GM12878 (cell line): ENCODE measurements around the gene ACD. TPM values are rescaled to one million over a fixed set of nuclear protein-coding genes. Genes with fewer than 3 reads are reported as not detected.

ENCODE experiments used
- ATAC-seq: fragments of 200-7000 bp; cut with Tn5 transposase; 3 replicates; pipeline ENCODE4 v1.9.1; 2020; ENCODE audit warnings: mild to moderate bottlenecking, moderate library complexity
- BruUV-seq: library from RNA; stranded (reverse); fragments of 400-500 nt; replicated peaks from 2 replicates; lab custom pipeline; 2021; lab: Mats Ljungman, UMichigan
- CTCF ChIA-PET: fragments of 300-600 bp; sonication (Branson Sonifier 250); formaldehyde crosslinking; extraction: SDS; loops from one replicate; lab custom pipeline; 2021; ENCODE audit warnings: inconsistent platforms; lab: Yijun Ruan, JAX
- POLR2A ChIA-PET: fragments of 350-600 bp; formaldehyde crosslinking; extraction: SDS; loops from one replicate; lab custom pipeline; 2021; ENCODE audit warnings: inconsistent platforms; lab: Charles Lee
- RAD21 ChIA-PET: fragments of 300-600 bp; sonication (Branson Sonifier 250); formaldehyde crosslinking; loops from one replicate; lab custom pipeline; 2023; ENCODE audit warnings: antibody characterized with exemption; ENCODE audit not compliant: unreplicated experiment; lab: Charles Lee
- SMC1A ChIA-PET: fragments of 300-600 bp; sonication (Branson Sonifier 250); formaldehyde crosslinking; loops from one replicate; lab custom pipeline; 2023; ENCODE audit not compliant: unreplicated experiment, uncharacterized antibody; lab: Charles Lee
- DNase-seq: peaks from one replicate; pipeline ENCODE4 v3.0.0-alpha.2; 2011; ENCODE audit warnings: low read depth, low spot score
- FAIRE-seq: peaks from 3 replicates; lab custom pipeline; 2011; peaks lifted over from hg19 to GRCh38; lab: Jason Lieb, UNC
- H2AFZ ChIP-seq: 2 replicates; pipeline ENCODE4 v1.6.0; 2011; ENCODE audit warnings: low read depth, low read length, control low read depth; ENCODE audit not compliant: control insufficient read depth
- H3K27ac ChIP-seq: 2 replicates; pipeline ENCODE4 v1.5.1; 2011; ENCODE audit warnings: control low read depth; ENCODE audit not compliant: control insufficient read depth, insufficient read depth
- H3K27me3 ChIP-seq, 2 experiments: replicated peaks in 1 of 2; 2 replicates each; pipeline versions ENCODE4 v1.6.0 to v1.6.1; 2011; ENCODE audit warnings: low read length in 1 of 2; ENCODE audit not compliant: control insufficient read depth in 2 of 2, insufficient read depth in 2 of 2
- H3K36me3 ChIP-seq, 2 experiments: 2 replicates each; pipeline ENCODE4 v1.5.1; 2011; ENCODE audit warnings: low read length in 1 of 2; ENCODE audit not compliant: control insufficient read depth in 2 of 2, insufficient read depth in 2 of 2
- H3K4me1 ChIP-seq: 2 replicates; pipeline ENCODE4 v1.6.1; 2011; ENCODE audit warnings: mild to moderate bottlenecking, low read length, moderate library complexity, mixed read lengths; ENCODE audit not compliant: control insufficient read depth, insufficient read depth
- H3K4me2 ChIP-seq: 2 replicates; pipeline ENCODE4 v1.6.0; 2011; ENCODE audit warnings: control low read depth; ENCODE audit not compliant: control insufficient read depth, insufficient read depth
- H3K4me3 ChIP-seq: fragments of 200-600 bp; sonication (generic); 2 replicates; pipeline ENCODE4 v1.5.1; 2016
- H3K79me2 ChIP-seq: 2 replicates; pipeline ENCODE4 v1.6.0; 2011; ENCODE audit warnings: low read length; ENCODE audit not compliant: control insufficient read depth, insufficient read depth
- H3K9ac ChIP-seq: 2 replicates; pipeline ENCODE4 v1.8.0; 2011; ENCODE audit warnings: low read length, control low read depth, mixed read lengths; ENCODE audit not compliant: control insufficient read depth, insufficient read depth
- H3K9me3 ChIP-seq: replicated peaks from 3 replicates; pipeline ENCODE4 v1.5.1; 2011; ENCODE audit warnings: mild to moderate bottlenecking, low read length; ENCODE audit not compliant: control insufficient read depth, insufficient read depth
- H4K20me1 ChIP-seq: 2 replicates; pipeline ENCODE4 v1.6.0; 2011; ENCODE audit not compliant: control insufficient read depth, insufficient read depth
- BMI1 ChIP-seq: fragments of 450-650 bp; IDR thresholded peaks from 2 replicates; pipeline ENCODE4 v1.6.1; 2016; ENCODE audit warnings: mild to moderate bottlenecking, moderate library complexity, borderline replicate concordance
- CBX5 ChIP-seq: sonication (generic); IDR thresholded peaks from 2 replicates; pipeline ENCODE4 v1.6.1; 2016; ENCODE audit warnings: low read depth, moderate library complexity, mild to moderate bottlenecking, inconsistent platforms
- FOXM1 ChIP-seq: IDR thresholded peaks from 2 replicates; pipeline ENCODE4 v1.6.1; 2012; ENCODE audit warnings: low read depth, mild to moderate bottlenecking, inconsistent platforms, low read length, moderate library complexity
- GATAD2B ChIP-seq: fragments of 450-650 bp; conservative IDR thresholded peaks from 2 replicates; pipeline ENCODE4 v1.6.1; 2017; ENCODE audit warnings: low read depth, mild to moderate bottlenecking, moderate library complexity
- IRF3 ChIP-seq: fragments of 450-650 bp; IDR thresholded peaks from 2 replicates; pipeline ENCODE4 v1.6.1; 2014; ENCODE audit warnings: mild to moderate bottlenecking
- KAT2A ChIP-seq: conservative IDR thresholded peaks from 2 replicates; pipeline ENCODE4 v1.6.1; 2011; ENCODE audit warnings: low read depth, low read length; ENCODE audit not compliant: control insufficient read depth
- KDM1A ChIP-seq: fragments of 200-600 bp; sonication (generic); IDR thresholded peaks from 2 replicates; pipeline ENCODE4 v1.6.1; 2016; ENCODE audit warnings: borderline replicate concordance
- MLLT1 ChIP-seq: fragments of 450-650 bp; IDR thresholded peaks from 2 replicates; pipeline ENCODE4 v1.6.1; 2016; ENCODE audit warnings: mild to moderate bottlenecking
- NFYA ChIP-seq: IDR thresholded peaks from 2 replicates; pipeline ENCODE4 v1.6.1; 2011; ENCODE audit warnings: low read depth, mild to moderate bottlenecking, low read length, improper control_type of control experiment, borderline replicate concordance
- SMAD1 ChIP-seq: fragments of 450-650 bp; IDR thresholded peaks from 2 replicates; pipeline ENCODE4 v1.6.1; 2018; ENCODE audit warnings: mild to moderate bottlenecking, low read depth; ENCODE audit not compliant: partially characterized antibody
- SMARCA5 ChIP-seq: fragments of 450-650 bp; IDR thresholded peaks from 2 replicates; pipeline ENCODE4 v1.6.1; 2017; ENCODE audit warnings: mild to moderate bottlenecking
- SRF ChIP-seq, 2 experiments: IDR thresholded peaks; 2 replicates each; pipeline ENCODE4 v1.6.1; 2011; ENCODE audit warnings: low read depth in 2 of 2, low read length in 2 of 2, mild to moderate bottlenecking in 1 of 2, moderate library complexity in 1 of 2
- SUPT20H ChIP-seq: IDR thresholded peaks from 2 replicates; pipeline ENCODE4 v1.6.1; 2011; ENCODE audit warnings: low read depth, mild to moderate bottlenecking, low read length, moderate library complexity, borderline replicate concordance; ENCODE audit not compliant: control insufficient read depth
- TAF1 ChIP-seq: IDR thresholded peaks from 2 replicates; pipeline ENCODE4 v1.6.1; 2011; ENCODE audit warnings: mild to moderate bottlenecking, low read depth, low read length, borderline replicate concordance
- TCF3 ChIP-seq: IDR thresholded peaks from 2 replicates; pipeline ENCODE4 v1.6.1; 2012; ENCODE audit warnings: low read depth, mild to moderate bottlenecking, low read length, borderline replicate concordance; ENCODE audit not compliant: insufficient read depth
- WGBS: methylation state at CpG from one replicate; pipeline ENCODE4 v1.1.6; 2016; ENCODE audit warnings: low lambda C conversion rate; ENCODE audit not compliant: insufficient replicate concordance, insufficient coverage; ENCODE audit errors: missing lambda C conversion rate; 5-methylcytosine and 5-hydroxymethylcytosine counted together
- in situ Hi-C: fragments of 300-500 bp; cut with MboI; formaldehyde crosslinking; loops from 9 replicates; pipeline ENCODE4 v1.14.3; 2018; ENCODE audit warnings: mixed read lengths
- intact Hi-C: fragments of 100-400 bp; cut with micrococcal nuclease; formaldehyde crosslinking; loops from one replicate; pipeline ENCODE4 v1.14.2; 2022; ENCODE audit not compliant: unreplicated experiment
- polyA plus RNA-seq, 11 experiments: library from polyadenylated mRNA; depleted of rRNA in 4 of 11; unstranded in 6 of 11; stranded (reverse) in 5 of 11; fragments of >200 nt; fragmentation: Nextera tagmentation in 4 of 11; fragmentation: Illumina TruSeq in 1 of 11; extraction: Ambion mirVana in 4 of 11; extraction: Trizol in 1 of 11; gene quantifications; 1 replicate in 1 of 11; 2 replicates in 10 of 11; pipeline versions ENCODE4 v1.2.1 to v1.2.3, GENCODE V29; 2011 to 2016; ENCODE audit warnings: inconsistent platforms in 2 of 11, missing spikeins in 2 of 11, low read depth in 1 of 11
- total RNA-seq, 4 experiments: library from RNA; depleted of rRNA in 3 of 4; stranded (reverse); fragments of >200 nt in 3 of 4; fragmentation: Illumina TruSeq in 1 of 4; extraction: Trizol in 1 of 4; gene quantifications; 2 replicates each; pipeline versions ENCODE4 v1.2.1 to v1.2.3, GENCODE V29; 2013 to 2021

Gene ACD
- total and polyA plus RNA-seq, 10 of the 15 experiments (the other 5 are each of a cell fraction or from before 2014, with no cell fraction given), result 2.9 to 46.7 (median 23.9) TPM

DNA sequence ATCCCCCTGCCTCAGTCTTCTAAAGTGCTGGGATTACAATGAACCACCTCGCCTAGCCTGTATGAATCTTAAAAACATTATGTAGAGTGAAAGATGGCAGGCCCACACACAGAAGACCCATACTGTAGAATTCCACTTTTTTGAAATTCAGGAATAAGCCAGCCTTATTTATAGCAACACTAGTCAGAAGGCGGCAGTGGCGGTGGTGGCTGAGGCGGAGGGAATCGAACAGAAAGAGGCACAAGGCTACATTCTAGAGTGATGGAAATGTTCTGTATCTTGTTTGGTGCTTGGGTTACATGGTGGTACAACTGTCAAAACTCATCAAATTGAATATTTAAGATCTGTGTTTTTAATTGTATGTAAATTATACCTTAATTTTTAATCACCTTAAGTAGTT, 47.7 kb upstream of the ACD start:
- ChIA-PET SMC1A (interaction anchor here (1.5 kb wide), 1 partner anchor 10 kb away, joined by 4 read pairs; no protein-coding TSS in a partner anchor), CTCF (interaction anchor here (0.8 kb wide), 1 partner anchor 227 kb away, joined by 3 read pairs; the partner anchor contains the start of gene ATP6V0D1), POLR2A (no interaction called here), RAD21 (no interaction called here)
- Histone ChIP-seq H3K4me2 (no peak overlapping the region), H3K9me3 (no peaks in the 10 kb centered on the region), H4K20me1 (no peaks in the 10 kb centered on the region), H3K27me3 (no peaks in the 10 kb centered on the region), H3K9ac (no peak overlapping the region), H3K36me3 (peaks cover 0 to 5% of the 10 kb centered on the region in 2 experiments; a peak in 1 of 4 replicates), H3K4me3 (no peak overlapping the region), H3K27ac (no peak overlapping the region), H2AFZ (no peak overlapping the region), H3K4me1 (no peaks in the 10 kb centered on the region; the same call in 1 of the 2 replicates), H3K79me2 (no peaks in the 10 kb centered on the region; the same call in none of the 2 replicates)
- BruUV-seq, result no TSS peak
- ATAC-seq (no peak), FAIRE-seq (no peak), DNase-seq (no peak)
- in situ Hi-C loops (no loop called here), intact Hi-C loops (no loop called here)
- WGBS, result 99% methylated on average over 5 of the region's 5 CpGs
- TF ChIP-seq BMI1 (no peak), KAT2A (no peak), SRF (IDR thresholded peaks at IDR 0.05; ENCODE audit: low read depth in 2 of 2, low read length in 2 of 2) (no peak), SMAD1 (no peak), MLLT1 (no peak), CBX5 (no peak), GATAD2B (no peak), SUPT20H (no peak), TAF1 (no peak), IRF3 (no peak), SMARCA5 (no peak), TCF3 (no peak), FOXM1 (no peak), NFYA (no peak), KDM1A (no peak)
